ENCODE measurements around the gene USP24. TPM values are rescaled to one million over a fixed set of nuclear protein-coding genes. Genes with fewer than 3 reads are reported as not detected.

USP24 gene
- total and polyA plus RNA-seq, 10 of the 15 experiments (the other 5 are each of a cell fraction or from before 2014, with no cell fraction given), result 4.6 to 36.5 (median 25.3) TPM

DNA sequence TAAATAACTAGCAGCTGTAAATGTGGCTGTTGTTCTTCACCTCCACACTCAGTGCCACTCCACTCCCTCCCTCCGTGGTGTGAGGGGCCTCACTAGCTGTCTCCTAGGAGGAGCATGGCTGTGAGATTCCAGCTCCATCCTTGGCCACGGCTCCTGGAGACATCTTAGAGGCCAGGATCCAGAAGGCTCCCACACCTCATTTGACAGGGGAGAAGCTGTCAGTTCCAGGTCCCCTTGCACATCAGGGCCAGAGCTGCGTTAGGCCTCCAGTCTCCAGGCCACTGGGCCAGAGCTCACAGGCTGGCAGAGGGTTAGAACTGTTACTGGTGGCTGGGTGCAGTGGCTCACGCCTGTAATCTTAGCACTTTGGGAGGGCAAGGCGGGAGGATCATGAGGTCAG, 160.8 kb downstream of the USP24 start (continued):
- TF ChIP-seq SP1 (IDR thresholded peaks at IDR 0.05; ENCODE audit: low read depth, low read length) (no peak), PAX5 (IDR thresholded peaks at IDR 0.05; ENCODE audit: borderline replicate concordance, low read depth, low read length) (no peak), FOS (IDR thresholded peaks at IDR 0.05; ENCODE audit: borderline replicate concordance, extremely low read depth, insufficient read length) (no peak), MYB (IDR thresholded peaks at IDR 0.05; ENCODE audit: borderline replicate concordance, low read depth, low read length) (no peak), RCOR1 (conservative IDR thresholded peaks at IDR 0.05; ENCODE audit: low read depth, low read length) (no peak), IKZF2 (IDR thresholded peaks at IDR 0.05) (no peak), WRNIP1 (IDR thresholded peaks at IDR 0.05; ENCODE audit: borderline replicate concordance, low read depth, low read length) (no peak), CBX5 (IDR thresholded peaks at IDR 0.05; ENCODE audit: low read depth) (no peak)

DNA sequence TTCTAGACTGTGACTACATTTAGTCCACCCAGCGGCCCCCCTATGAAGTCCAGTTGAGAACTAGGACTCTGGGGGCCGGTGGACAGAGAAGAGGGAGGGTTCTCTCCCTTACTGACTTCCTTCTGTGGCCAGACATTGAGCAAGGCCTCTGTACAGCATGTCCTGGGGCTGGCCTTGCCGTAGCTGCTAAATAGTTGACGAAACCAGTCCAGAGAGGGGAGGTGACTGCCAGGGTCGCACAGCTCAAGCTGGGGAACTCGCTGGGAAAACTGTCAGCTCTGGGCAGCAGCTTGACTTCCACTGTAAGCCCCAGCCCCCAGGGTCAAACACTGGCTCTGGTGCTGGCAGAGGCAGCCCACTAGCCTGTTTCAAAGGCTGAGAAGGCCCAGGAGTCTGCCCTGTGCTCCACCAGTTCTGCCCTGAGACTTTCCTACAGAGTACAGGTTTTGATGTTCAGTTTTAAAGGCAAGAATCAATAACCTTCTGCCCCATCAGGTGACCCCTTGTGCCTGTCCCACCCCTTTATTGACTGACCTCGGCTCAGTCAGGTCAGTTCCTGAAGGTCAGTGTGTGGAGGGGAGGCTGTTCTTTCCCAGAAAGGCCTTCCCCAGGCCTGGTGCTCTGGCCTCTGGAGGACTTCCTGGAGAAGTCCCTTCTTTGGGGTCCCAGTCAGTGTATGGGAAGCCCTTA, 161.8 kb downstream of the USP24 start:
- in situ Hi-C loops (cut with MboI) (no loop called here), intact Hi-C loops (cut with micrococcal nuclease; ENCODE audit: unreplicated experiment) (no loop called here)
- WGBS (ENCODE audit: insufficient coverage, insufficient replicate concordance, low lambda C conversion rate, missing lambda C conversion rate), result 12% methylated on average over 7 of the region's 7 CpGs
- DNase-seq (ENCODE audit: low read depth, low spot score), result no peak
- SMC1A ChIA-PET (ENCODE audit: uncharacterized antibody, unreplicated experiment), result no interaction called here
- Histone ChIP-seq H3K79me2 (ENCODE audit: control insufficient read depth, insufficient read depth, low read length) (no peaks in the 10 kb centered on the region), H3K27ac (ENCODE audit: control insufficient read depth, insufficient read depth) (no peak overlapping the region), H3K4me1 (ENCODE audit: control insufficient read depth, insufficient read depth, low read length) (no peaks in the 10 kb centered on the region), H3K36me3 (ENCODE audit: control insufficient read depth in 2 of 2, insufficient read depth in 2 of 2, low read length in 1 of 2) (no peaks in the 10 kb centered on the region), H3K9ac (ENCODE audit: control insufficient read depth, insufficient read depth, low read length) (no peak overlapping the region), H2AFZ (ENCODE audit: control insufficient read depth, low read depth, low read length) (no peak overlapping the region), H4K20me1 (ENCODE audit: control insufficient read depth, insufficient read depth) (no peaks in the 10 kb centered on the region), H3K4me2 (ENCODE audit: control insufficient read depth, insufficient read depth) (no peak overlapping the region), H3K4me3 (no peak overlapping the region), H3K9me3 (replicated peaks; ENCODE audit: control insufficient read depth, insufficient read depth, low read length) (no peaks in the 10 kb centered on the region), H3K27me3 (replicated peaks in 1 of 2; ENCODE audit: control insufficient read depth in 2 of 2, insufficient read depth in 2 of 2, low read length in 1 of 2) (peaks cover 3 to 5% of the 10 kb centered on the region in 2 experiments; a peak in 3 of 4 replicates)
- RAD21 ChIA-PET (ENCODE audit: unreplicated experiment), result no interaction called here
- BruUV-seq (replicated peaks), result no TSS peak
- no peak for FAIRE-seq
- POLR2A ChIA-PET, result no interaction called here
- ATAC-seq, result no peak
- TF ChIP-seq RELA (IDR thresholded peaks at IDR 0.05; ENCODE audit: borderline replicate concordance, partially characterized antibody) (no peak), ZNF622 (IDR thresholded peaks at IDR 0.05) (no peak), ZZZ3 (IDR thresholded peaks at IDR 0.05; ENCODE audit: control insufficient read depth, insufficient read length, low read depth) (no peak), NFYB (IDR thresholded peaks at IDR 0.05; ENCODE audit: insufficient read depth, low read depth, low read length) (no peak), STAT3 (IDR thresholded peaks at IDR 0.05; ENCODE audit: low read depth, low read length) (no peak), BCL11A (IDR thresholded peaks at IDR 0.05; ENCODE audit: low read depth, low read length) (no peak), NFIC (IDR thresholded peaks at IDR 0.05; ENCODE audit: low read depth, low read length) (no peak), NR2C1 (IDR thresholded peaks at IDR 0.05) (no peak)
- CTCF ChIA-PET, result no interaction called here

Data from GM12878 (cell line).